Kidney tubule cell (primary cell): ENCODE measurements around the gene PRKN.

ENCODE experiments used
- DNase-seq: peaks from one replicate; pipeline ENCODE4 v3.0.0-alpha.2; 2018; ENCODE audit warnings: low spot score

The PRKN gene

DNA sequence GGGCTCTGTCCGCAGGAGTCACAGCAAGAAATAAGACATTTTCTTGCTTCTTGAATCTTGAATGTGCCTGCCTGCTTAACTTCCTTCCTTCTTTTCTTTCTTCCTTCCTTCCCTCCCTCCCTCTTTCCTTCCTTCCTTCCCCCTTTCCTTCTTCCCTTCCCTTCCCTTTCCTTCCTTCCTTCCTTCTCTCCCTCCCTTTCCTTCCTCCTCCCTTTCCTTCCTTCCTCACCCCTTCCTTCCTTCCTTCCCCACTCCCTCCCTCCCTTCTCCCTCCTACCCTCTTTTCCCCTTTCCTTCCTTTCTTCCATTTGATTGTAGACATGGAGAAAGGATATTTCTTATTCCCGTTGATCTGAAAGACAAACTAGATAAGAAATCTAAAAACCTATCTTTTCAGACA lies 1016.9 kb downstream of the PRKN start:
- no peak for DNase-seq

- peak; percentile 15 for DNase-seq
Measured at GRCh38 chr6:161701056-161701455, 1026.5 kb downstream of the PRKN start.

- DNase-seq, result peak; percentile 4
Measured at GRCh38 chr6:161696801-161697200, 1030.8 kb downstream of the PRKN start.

- peak; percentile 63 for DNase-seq
Measured at GRCh38 chr6:161694995-161695394, 1032.6 kb downstream of the PRKN start.

DNA sequence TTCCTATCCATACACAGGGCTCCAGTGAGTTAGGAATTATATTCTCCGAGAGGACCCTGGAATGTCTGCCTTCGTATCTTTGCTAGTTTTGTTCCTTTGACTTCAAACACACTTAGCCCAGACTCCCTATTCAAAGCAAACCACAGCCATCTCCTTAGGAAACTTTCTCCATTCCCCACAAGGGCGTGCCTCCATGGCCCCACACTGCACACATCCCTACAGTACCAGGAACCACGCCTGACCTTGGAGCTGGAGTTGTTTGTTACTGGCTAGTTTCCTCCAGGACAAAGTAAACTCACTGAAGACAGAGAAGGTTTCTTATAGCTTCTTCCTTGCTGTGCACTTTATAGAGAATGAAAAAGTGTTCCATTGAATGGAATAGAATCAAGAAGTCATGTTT lies 1040.9 kb downstream of the PRKN start:
- DNase-seq, result no peak

- no peak for DNase-seq
Measured at GRCh38 chr6:161684731-161685475, 1042.7 kb downstream of the PRKN start.

- no peak for DNase-seq
Measured at GRCh38 chr6:161683400-161683799, 1044.2 kb downstream of the PRKN start.

- DNase-seq, result no peak
Measured at GRCh38 chr6:161682982-161683381, 1044.6 kb downstream of the PRKN start.

DNA sequence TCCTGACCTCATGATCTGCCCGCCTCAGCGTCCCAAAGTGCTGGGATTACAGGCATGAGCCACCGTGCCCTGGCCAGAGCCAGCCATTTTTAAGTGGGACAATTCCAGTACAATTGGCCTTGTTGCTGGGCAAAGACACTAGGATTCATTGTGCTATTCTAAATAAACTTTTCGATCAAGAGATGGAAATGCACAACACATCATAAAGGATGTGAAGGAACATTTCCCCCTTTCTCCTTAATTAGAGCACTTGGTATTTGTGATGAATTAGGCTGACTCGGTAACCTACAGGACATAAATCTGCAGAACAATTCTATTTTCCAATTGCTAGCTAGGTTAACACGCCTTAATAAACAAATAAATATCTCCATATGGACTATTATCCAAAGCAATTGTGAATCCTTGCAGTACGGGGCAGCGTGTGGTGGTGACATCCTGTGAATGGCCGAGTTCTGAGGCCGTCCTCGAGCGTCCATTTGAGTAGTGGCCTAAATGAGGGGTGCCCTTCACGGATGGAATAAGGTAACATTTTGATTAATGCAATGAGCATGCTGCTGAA lies 1047.5 kb downstream of the PRKN start:
- no peak for DNase-seq

- no peak for DNase-seq
Measured at GRCh38 chr6:161677188-161677587, 1050.4 kb downstream of the PRKN start.

GRCh38 chr6:161676586-161676985 lies 1051.0 kb downstream of the PRKN start:
- no peak for DNase-seq

GRCh38 chr6:161674930-161675682 lies 1052.5 kb downstream of the PRKN start:
- no peak for DNase-seq

DNA sequence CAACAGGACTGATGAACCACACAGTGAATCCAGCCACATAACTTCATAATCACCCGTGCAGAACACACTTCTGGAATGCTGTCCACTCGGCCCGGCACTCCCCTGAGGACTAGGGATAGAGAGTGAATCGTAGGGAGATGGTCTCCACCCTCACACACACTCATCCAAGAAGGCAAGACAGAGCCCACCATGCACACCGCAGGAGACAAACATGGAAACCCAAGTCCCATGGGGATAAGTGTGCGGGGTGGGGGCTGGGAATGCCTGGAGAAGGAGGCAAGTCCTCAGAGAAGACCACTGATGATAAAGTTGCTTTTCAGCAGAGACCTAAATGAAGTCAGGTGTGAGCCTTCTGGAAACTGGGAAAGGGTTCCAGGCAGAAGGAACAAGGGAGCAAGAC lies 1054.5 kb downstream of the PRKN start:
- peak; percentile 33 for DNase-seq

DNA sequence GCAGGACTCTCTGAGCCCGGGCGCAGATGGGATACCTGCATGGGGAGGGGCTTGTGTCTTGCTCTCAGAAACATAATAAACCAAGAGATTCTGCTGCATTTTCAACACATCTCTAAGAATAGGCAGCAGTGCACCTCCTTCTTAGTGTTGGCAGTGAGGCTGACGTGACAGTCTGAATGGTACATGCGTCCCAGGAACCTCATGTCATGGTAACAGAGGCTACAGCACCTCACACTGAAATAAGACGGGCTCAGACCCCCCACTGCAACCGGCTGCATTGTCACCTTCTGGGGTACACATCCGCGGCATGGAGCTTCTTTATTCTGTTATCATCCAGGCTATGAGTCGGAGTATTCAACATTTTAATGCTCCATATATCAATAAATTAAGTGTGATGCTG lies 1056.4 kb downstream of the PRKN start:
- no peak for DNase-seq

GRCh38 chr6:161668665-161669064 lies 1058.9 kb downstream of the PRKN start:
- no peak for DNase-seq

DNA sequence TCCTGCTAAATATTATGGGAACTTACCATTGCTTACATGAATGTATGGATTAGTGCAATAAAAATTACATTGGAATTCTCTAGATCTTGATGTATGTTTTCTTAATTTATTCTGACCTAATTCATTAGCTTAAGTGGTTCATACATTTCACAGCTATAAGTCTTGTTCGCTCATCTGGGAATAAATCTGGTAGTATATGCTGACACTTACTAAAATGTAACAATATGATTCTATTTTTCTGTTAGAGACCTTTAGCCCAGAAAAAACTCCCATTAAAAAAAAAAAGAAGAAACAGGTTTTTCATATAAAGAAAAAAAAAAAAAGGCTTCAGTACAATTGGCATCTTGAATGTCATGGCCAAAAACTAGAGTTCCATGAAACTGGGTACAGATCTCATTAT lies 1059.6 kb downstream of the PRKN start:
- DNase-seq, result no peak

DNA sequence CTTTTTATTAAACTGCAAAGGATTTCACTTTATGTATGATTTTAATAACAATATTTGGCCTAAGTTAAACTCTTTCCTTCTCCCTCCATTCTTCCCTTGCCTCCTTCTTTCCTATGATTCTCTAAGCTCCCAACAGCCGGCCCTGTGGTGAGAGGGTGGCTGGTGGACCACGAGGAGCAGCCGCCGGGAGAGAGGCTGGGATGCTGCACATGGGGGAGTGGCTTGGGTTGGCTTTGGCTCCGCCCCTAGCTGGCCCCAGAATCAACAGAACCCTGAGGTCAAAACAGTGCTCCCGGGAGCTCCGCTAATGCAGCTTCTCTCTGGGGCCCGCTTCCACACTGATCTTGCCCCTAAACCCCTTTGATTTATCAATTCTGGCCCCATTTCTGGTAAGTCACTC lies 1063.9 kb downstream of the PRKN start:
- no peak for DNase-seq

- no peak for DNase-seq
Measured at GRCh38 chr6:161660666-161661571, 1066.6 kb downstream of the PRKN start.

DNA sequence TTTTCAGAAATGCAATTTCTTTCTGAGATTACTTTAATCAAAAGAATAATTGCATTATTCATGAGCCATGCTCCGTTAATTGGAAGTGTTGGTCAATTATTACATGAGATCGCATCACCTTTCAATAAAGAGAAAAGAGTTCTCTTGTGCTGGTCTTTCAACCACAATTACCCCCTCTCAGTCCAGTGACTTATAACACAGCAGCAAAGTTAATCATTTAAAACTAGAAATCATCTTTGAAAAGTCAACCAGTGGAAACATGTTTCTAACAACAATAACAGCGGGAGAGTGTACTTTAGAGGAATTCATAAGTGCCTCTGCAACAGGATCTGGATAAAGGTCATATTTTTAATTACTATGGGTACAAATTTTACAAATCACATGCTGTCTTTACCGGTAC lies 1069.4 kb downstream of the PRKN start:
- DNase-seq, result peak; percentile 63

GRCh38 chr6:161654209-161654608 lies 1073.4 kb downstream of the PRKN start:
- no peak for DNase-seq

DNA sequence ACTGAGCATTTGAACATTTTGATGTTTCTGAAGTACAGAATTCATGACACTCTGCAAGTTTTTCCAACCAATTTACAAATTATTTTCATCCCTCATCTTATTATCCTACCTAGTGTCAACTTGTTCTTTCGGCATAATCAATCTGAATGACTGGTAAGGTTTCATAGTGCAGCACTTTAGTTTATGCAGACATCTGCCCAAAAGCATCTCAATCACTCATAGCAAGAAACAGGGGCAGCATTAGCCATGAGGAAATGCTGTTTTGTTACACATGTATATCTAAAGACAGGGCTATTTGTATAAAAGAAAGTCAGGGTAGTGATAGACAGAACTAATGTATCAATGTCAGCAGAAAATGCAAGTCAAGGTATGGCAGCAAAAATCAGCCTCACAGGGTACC lies 1075.6 kb downstream of the PRKN start:
- no peak for DNase-seq

DNA sequence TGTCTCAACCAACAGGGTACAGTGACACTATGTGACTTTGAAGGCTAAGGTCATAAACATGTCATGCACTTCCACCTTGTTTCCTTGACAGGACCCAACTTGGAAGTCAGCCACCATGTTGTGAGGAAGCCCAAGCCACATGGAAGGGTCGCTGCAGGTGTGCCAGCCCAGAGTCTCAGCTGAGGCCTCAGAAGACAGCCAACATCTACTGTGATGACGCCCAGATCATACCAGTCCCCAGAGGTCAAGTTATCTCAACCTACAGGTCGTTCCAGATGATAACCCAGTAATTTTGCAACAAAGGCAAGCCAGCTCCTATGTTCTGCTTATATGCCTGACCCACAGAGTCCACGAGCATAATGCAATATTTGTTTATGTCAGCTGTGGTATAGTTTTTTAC lies 1077.7 kb downstream of the PRKN start:
- no peak for DNase-seq
